ENCODE results near the gene ZMAT3.

DNA sequence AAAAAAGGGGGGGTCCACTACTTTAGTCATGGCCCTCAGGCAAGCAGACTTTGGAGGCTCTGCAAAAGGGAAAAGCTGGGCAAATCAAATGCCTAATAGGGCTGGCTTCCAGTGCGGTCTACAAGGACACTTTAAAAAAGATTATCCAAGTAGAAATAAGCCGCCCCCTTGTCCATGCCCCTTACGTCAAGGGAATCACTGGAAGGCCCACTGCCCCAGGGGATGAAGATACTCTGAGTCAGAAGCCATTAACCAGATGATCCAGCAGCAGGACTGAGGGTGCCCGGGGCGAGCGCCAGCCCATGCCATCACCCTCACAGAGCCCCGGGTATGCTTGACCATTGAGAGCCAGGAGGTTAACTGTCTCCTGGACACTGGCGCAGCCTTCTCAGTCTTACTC lies 15.3 kb downstream of the ZMAT3 start:
- TF ChIP-seq, protein P1, sequence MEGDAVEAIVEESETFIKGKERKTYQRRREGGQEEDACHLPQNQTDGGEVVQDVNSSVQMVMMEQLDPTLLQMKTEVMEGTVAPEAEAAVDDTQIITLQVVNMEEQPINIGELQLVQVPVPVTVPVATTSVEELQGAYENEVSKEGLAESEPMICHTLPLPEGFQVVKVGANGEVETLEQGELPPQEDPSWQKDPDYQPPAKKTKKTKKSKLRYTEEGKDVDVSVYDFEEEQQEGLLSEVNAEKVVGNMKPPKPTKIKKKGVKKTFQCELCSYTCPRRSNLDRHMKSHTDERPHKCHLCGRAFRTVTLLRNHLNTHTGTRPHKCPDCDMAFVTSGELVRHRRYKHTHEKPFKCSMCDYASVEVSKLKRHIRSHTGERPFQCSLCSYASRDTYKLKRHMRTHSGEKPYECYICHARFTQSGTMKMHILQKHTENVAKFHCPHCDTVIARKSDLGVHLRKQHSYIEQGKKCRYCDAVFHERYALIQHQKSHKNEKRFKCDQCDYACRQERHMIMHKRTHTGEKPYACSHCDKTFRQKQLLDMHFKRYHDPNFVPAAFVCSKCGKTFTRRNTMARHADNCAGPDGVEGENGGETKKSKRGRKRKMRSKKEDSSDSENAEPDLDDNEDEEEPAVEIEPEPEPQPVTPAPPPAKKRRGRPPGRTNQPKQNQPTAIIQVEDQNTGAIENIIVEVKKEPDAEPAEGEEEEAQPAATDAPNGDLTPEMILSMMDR (IDR thresholded peaks at IDR 0.05; ENCODE audit: insufficient read depth, low read length), result no peak
- TF ChIP-seq, protein P2, sequence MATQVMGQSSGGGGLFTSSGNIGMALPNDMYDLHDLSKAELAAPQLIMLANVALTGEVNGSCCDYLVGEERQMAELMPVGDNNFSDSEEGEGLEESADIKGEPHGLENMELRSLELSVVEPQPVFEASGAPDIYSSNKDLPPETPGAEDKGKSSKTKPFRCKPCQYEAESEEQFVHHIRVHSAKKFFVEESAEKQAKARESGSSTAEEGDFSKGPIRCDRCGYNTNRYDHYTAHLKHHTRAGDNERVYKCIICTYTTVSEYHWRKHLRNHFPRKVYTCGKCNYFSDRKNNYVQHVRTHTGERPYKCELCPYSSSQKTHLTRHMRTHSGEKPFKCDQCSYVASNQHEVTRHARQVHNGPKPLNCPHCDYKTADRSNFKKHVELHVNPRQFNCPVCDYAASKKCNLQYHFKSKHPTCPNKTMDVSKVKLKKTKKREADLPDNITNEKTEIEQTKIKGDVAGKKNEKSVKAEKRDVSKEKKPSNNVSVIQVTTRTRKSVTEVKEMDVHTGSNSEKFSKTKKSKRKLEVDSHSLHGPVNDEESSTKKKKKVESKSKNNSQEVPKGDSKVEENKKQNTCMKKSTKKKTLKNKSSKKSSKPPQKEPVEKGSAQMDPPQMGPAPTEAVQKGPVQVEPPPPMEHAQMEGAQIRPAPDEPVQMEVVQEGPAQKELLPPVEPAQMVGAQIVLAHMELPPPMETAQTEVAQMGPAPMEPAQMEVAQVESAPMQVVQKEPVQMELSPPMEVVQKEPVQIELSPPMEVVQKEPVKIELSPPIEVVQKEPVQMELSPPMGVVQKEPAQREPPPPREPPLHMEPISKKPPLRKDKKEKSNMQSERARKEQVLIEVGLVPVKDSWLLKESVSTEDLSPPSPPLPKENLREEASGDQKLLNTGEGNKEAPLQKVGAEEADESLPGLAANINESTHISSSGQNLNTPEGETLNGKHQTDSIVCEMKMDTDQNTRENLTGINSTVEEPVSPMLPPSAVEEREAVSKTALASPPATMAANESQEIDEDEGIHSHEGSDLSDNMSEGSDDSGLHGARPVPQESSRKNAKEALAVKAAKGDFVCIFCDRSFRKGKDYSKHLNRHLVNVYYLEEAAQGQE (IDR thresholded peaks at IDR 0.05; ENCODE audit: insufficient replicate concordance, low read depth), result no peak
- TF ChIP-seq SPI1 (IDR thresholded peaks at IDR 0.05; ENCODE audit: borderline replicate concordance, low read depth), result no peak
